Activated T-cell treated with anti-CD3 and anti-CD28 coated beads, Interleukin-2, amount 50 U/mL, for 4 hours (primary cell): Measurements from ENCODE around the gene GALNT1. TPM values are rescaled to one million over a fixed set of nuclear protein-coding genes. Genes with fewer than 3 reads are reported as not detected.

Experiments
- ATAC-seq, 2 donors: fragments of 200-7000 bp; cut with Tn5 transposase; one replicate each; pipeline ENCODE4 v1.10.0; 2021
- DNase-seq: peaks from one replicate; pipeline ENCODE4 v3.0.0-alpha.2; 2020
- H3K27me3 Mint-ChIP-seq: one replicate; pipeline ENCODE4 v1.8.0; 2021; ENCODE audit warnings: low read depth, mixed read lengths
- H3K36me3 Mint-ChIP-seq: one replicate; pipeline ENCODE4 v1.8.0; 2022; ENCODE audit warnings: mixed read lengths; ENCODE audit not compliant: insufficient read depth
- H3K4me1 Mint-ChIP-seq: one replicate; pipeline ENCODE4 v1.8.0; 2021; ENCODE audit warnings: low read depth, mixed read lengths
- H3K4me3 Mint-ChIP-seq: one replicate; pipeline ENCODE4 v1.8.0; 2021; ENCODE audit warnings: mild to moderate bottlenecking, moderate library complexity, mixed read lengths
- H3K9me3 Mint-ChIP-seq: one replicate; pipeline ENCODE4 v1.8.0; 2021; ENCODE audit warnings: mixed read lengths
- total RNA-seq, 3 donors: library from RNA; stranded (reverse); gene quantifications; one replicate each; pipeline ENCODE4 v1.2.1, GENCODE V29; 2021

Gene GALNT1
- total RNA-seq, 3 donors from 2014 or later, result 39.5 to 47.0 (median 43.9) TPM

DNA sequence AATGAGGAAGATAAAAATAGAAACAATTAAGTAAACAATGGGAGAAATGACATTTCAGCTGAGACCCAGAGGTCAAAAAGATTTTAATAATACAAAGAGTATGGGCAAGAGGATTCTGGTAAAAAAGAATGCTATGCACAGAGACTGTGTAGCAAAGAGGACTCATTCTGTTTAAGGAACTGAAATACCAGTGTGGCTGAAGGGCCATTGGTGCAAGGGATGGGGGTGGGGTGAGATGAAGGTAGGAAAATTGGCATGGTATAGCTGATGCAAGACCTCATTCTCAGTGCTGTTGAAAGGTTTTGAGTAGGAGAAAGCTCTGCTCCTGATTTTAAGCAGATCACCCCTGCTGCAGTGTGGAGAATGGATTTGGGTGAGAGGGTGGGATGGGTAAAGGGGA is 10.8 kb downstream of the GALNT1 start:
- H3K36me3 Mint-ChIP-seq, result peaks cover 1% of the 10 kb centered on the region
- no peaks in the 10 kb centered on the region for H3K27me3 Mint-ChIP-seq
- ATAC-seq (no peak), DNase-seq (no peak)
- H3K9me3 Mint-ChIP-seq, result peaks cover 11% of the 10 kb centered on the region
- H3K4me3 Mint-ChIP-seq, result no peak overlapping the region
- H3K4me1 Mint-ChIP-seq, result peaks cover 29% of the 10 kb centered on the region

DNA sequence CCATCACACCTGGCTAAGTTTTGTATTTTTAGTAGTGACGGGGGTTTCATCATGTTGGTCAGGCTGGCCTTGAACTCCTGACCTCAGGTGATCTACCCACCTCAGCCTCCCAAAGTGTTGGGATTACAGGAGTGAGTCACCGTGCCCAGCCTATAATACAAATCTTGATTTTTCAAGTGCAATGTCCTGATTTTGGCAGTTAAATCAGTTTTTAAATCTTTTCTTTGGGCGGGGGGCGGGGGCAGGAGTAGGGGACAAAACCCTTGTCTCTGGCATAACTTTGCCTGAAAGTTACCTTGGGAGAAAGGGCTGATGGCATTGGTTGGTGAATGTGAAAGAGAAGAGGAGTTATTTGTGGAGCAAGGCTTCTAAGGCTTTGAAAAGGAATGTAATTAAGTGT is 12.3 kb downstream of the GALNT1 start:
- no peaks in the 10 kb centered on the region for H3K27me3 Mint-ChIP-seq
- peaks cover 20% of the 10 kb centered on the region for H3K4me1 Mint-ChIP-seq

DNA sequence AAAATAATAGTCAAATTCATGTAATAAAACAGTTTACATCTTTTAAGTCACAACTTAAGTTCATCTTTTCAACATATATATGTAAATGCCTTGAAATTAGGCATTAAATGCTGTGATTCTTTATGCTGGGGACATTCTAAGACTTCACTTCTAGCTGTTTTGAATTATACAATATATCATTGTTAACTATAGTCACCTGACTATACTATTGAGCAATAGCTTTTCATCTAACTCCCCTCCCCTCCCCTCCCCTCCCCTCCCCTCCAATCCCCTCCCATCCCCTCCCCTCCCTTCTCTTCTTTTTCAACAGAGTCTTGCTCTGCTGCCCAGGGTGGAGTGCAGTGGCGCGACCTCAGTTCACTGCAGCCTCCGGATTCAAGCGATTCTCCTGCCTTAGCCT is 16.2 kb downstream of the GALNT1 start:
- ATAC-seq (no peak), DNase-seq (no peak)
- Mint-ChIP-seq H3K4me1 (peaks cover 12% of the 10 kb centered on the region), H3K36me3 (peaks cover 29% of the 10 kb centered on the region), H3K27me3 (no peaks in the 10 kb centered on the region), H3K9me3 (peaks cover 33% of the 10 kb centered on the region), H3K4me3 (no peak overlapping the region)

More for the DNA sequence above, 12.3 kb downstream of the GALNT1 start:
- no peak for ATAC-seq
- H3K4me3 Mint-ChIP-seq, result no peak overlapping the region
- peaks cover 7% of the 10 kb centered on the region for H3K9me3 Mint-ChIP-seq
- no peak for DNase-seq
- H3K36me3 Mint-ChIP-seq, result peaks cover 3% of the 10 kb centered on the region

DNA sequence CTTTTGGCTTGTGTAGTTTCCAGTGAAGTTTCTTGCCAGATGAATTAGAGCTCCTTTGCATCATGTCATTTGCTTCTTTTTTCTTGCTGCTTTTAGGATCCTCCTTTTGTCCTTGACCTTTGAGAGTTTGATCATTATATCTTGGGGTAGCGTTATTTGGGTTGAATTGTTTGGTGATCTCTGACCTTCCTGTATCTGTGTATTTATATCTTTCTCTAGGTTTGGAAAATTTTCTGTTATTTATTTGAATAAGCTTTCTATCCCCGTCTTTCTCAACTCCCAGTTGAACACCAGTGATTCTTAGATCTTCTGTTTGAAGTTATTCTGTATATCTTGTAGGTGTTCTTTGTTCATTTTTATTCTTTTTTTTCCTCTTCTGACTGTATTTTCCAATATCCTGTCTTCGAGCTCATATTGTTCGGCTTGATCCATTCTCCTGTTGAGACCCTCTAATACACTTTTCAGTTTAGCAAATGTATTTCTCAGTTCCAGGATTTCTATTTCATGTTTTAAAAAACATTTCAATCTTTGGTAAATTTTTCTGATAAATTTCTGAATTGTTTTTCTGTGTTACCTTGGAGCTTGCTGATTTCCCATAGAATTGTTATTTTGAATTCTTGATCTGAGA is 20.8 kb downstream of the GALNT1 start:
- Mint-ChIP-seq H3K4me3 (no peak overlapping the region), H3K27me3 (no peaks in the 10 kb centered on the region), H3K9me3 (peaks cover 42% of the 10 kb centered on the region), H3K36me3 (peaks cover 35% of the 10 kb centered on the region), H3K4me1 (peaks cover 18% of the 10 kb centered on the region)
- DNase-seq (no peak), ATAC-seq (no peak)

DNA sequence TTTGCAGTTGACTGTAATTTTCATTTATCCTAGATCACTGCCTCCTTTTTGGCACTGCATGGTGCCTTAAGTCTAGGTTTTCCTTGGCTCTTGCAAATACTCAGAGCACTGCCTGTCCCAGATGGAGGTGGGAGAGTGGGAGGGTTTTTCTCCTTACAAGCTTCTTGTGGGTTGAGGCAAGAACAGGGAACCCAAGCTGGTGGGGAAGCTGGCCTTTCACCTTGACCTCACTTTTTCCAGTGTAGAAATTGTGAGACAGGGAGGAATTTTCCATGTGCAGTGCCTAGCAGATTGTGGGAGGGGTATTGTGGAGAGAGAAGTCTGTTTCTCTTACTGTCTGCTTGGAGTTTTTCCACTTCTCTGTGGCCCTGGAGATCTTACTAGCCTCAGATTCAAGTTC is 21.5 kb downstream of the GALNT1 start:
- Mint-ChIP-seq H3K4me1 (peaks cover 21% of the 10 kb centered on the region), H3K27me3 (no peaks in the 10 kb centered on the region), H3K36me3 (peaks cover 35% of the 10 kb centered on the region), H3K9me3 (peaks cover 42% of the 10 kb centered on the region), H3K4me3 (no peak overlapping the region)
- ATAC-seq, result no peak
- no peak for DNase-seq

DNA sequence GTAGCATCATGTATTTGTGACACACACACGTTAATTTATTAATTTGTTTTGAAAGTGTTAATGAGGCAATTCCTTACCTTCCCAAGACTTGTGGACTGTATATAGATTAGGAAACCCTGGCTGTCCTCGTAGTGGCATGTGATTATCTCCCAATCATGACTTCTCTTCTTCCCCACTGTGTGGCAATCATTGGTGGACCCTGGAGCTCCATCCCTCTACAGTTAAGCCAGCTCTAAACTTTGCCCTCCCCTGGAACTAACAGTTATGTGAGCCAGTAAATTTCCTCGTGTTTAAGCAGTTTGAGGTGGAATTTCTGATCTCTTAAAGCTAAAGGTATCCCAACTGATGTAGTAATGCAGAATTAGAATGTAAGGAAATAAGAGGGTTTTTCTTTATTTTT is 22.0 kb downstream of the GALNT1 start:
- peaks cover 32% of the 10 kb centered on the region for H3K36me3 Mint-ChIP-seq

DNA sequence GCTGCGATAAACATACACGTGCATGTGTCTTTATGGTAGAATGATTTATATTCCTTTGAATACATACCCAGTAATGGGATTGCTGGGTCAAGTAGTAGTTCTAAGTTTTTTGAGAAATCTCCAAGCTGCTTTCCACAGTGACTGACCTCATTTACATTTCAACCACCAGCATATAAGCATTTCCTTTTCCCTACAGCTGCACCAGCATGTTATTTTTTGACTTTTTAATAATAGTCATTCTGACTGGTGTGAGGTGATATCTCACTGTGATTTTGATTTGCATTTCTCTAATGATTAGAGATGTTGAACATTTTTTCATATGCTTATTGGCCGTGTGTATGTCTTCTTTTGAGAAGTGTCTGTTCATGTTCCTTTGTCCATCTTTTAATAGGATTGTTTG is 22.8 kb downstream of the GALNT1 start:
- no peaks in the 10 kb centered on the region for H3K27me3 Mint-ChIP-seq
- peaks cover 32% of the 10 kb centered on the region for H3K36me3 Mint-ChIP-seq
- DNase-seq (no peak), ATAC-seq (no peak)
- H3K9me3 Mint-ChIP-seq, result peaks cover 35% of the 10 kb centered on the region
- peaks cover 22% of the 10 kb centered on the region for H3K4me1 Mint-ChIP-seq
- no peak overlapping the region for H3K4me3 Mint-ChIP-seq

More for the DNA sequence above, 22.0 kb downstream of the GALNT1 start:
- Mint-ChIP-seq H3K9me3 (peaks cover 38% of the 10 kb centered on the region), H3K27me3 (no peaks in the 10 kb centered on the region), H3K4me1 (peaks cover 22% of the 10 kb centered on the region), H3K4me3 (no peak overlapping the region)
- DNase-seq (no peak), ATAC-seq (no peak)

DNA sequence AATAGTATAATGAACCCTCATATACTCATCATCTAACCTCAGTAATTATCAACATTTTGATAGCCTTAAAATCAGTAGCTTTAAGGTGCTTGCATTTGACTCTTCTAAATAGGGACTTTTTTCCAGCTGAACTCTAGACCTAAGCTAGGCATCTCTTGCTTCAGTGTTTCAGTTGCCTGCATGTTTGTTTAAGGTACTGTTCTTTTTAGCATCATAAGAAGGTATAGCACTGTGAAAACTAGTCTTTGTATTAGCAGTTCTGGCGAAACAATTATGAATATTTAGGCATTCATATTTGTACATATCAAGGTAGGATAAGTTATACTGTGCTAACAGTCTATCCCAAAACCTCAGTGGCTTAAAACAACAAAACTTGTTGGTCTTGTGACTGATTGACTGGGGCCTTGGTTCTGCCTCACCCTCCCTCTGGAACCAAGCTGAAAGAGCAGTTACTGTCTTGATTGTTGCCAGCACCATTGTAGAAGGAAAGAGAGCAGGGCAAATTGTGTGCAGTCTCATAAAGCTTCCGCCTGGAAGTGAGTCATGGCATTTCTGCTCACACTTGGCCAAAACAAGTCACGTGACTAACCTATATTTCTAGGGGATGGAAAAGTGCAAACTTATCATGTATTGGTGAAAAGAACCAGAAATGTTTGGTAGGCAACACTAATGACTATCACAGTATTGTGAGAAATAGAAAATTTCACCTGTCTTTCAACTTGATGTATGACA is 24.3 kb downstream of the GALNT1 start:
- Mint-ChIP-seq H3K4me1 (peaks cover 22% of the 10 kb centered on the region), H3K27me3 (no peaks in the 10 kb centered on the region)
- peak; percentile 50 to 51 for ATAC-seq

DNA sequence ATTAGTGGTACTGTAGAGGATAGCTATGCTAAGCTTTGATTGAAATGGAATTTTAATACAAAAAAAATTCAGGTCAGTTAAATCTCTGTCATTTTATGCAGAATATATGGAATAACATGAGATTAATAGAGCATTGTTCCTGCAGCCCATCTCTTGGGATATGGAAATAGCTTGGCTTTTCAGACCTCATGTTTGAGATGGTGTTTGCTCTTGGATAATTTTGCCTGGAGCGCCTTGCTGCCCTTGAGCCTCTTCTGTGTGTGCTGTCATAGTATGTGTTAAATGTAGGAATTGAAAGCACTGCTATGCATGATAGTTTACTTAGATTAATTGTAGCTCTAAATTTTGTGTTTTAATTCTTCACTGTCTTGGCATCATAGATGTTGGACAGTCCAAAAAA is 27.7 kb downstream of the GALNT1 start:
- H3K36me3 Mint-ChIP-seq, result peaks cover 3% of the 10 kb centered on the region
- H3K4me1 Mint-ChIP-seq, result peaks cover 26% of the 10 kb centered on the region
- H3K4me3 Mint-ChIP-seq, result no peak overlapping the region

More for the DNA sequence above, 24.3 kb downstream of the GALNT1 start:
- Mint-ChIP-seq H3K9me3 (peaks cover 28% of the 10 kb centered on the region), H3K4me3 (no peak overlapping the region), H3K36me3 (peaks cover 22% of the 10 kb centered on the region)
- DNase-seq, result no peak

DNA sequence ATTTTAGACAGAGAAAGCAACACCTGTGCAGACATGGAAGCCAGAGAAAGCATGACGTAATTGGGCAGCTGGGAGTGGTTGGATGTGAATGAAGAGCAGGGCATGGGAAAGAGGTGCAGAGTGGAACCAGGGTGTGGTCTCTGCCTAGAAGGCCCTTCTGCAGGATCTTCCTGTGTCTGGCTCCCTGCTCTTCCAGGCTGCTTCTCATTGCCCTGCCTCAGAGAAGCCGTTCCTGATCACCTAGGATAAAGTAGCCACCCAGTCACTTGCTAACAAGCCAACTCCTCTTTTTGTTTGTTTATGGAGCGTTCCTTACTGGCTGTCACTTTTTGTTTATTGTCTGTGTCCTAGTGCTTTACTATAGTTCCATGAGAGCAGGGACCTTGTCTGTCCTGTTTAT is 28.5 kb downstream of the GALNT1 start:
- DNase-seq (no peak), ATAC-seq (no peak)
- Mint-ChIP-seq H3K4me3 (no peak overlapping the region), H3K36me3 (peaks cover 3% of the 10 kb centered on the region), H3K9me3 (no peaks in the 10 kb centered on the region), H3K4me1 (peaks cover 21% of the 10 kb centered on the region), H3K27me3 (no peaks in the 10 kb centered on the region)

More for the DNA sequence above, 27.7 kb downstream of the GALNT1 start:
- H3K9me3 Mint-ChIP-seq, result no peaks in the 10 kb centered on the region
- ATAC-seq, result no peak
- no peak for DNase-seq
- no peaks in the 10 kb centered on the region for H3K27me3 Mint-ChIP-seq

DNA sequence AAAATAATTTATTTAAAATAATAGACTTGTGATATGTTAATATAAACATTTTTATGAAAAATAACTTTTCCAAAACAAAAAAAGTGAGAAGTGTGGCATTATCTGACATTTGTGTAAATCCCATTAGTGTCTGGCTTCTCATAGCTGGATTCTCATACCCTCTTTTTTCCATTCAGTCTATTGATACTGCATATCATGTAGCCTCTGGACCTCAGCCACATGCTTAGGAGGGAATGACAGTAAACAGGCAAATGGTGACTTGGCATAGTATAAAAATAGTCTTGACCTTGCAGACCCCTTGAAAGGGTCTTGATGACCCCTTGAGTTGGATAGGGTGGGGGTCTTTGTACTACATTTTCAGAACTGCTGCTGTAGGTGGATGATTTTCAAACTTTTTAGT is 29.2 kb downstream of the GALNT1 start:
- ATAC-seq (no peak), DNase-seq (no peak)
- Mint-ChIP-seq H3K9me3 (no peaks in the 10 kb centered on the region), H3K36me3 (no peaks in the 10 kb centered on the region), H3K4me3 (no peak overlapping the region), H3K27me3 (no peaks in the 10 kb centered on the region), H3K4me1 (peaks cover 22% of the 10 kb centered on the region)

DNA sequence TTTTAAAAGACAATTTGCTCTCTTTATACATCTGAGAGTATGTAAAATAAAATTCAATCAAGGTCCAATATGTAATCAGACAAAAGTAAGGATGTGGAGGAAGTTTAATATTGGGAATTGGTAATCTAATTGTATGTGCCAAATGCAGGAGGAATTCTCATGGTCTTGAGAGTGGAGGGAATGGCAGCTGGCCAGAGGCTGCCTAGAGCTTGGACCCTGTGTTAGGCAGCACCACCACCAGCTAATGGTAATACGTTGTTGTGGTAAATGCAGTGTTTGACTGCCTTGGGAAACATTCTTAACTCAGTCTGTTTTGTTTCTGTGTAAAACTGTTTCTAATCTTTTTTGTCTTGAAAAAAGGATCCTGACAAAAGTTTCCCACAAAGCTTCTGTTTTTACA is 30.0 kb downstream of the GALNT1 start:
- Mint-ChIP-seq H3K9me3 (no peaks in the 10 kb centered on the region), H3K36me3 (no peaks in the 10 kb centered on the region), H3K27me3 (no peaks in the 10 kb centered on the region), H3K4me3 (no peak overlapping the region), H3K4me1 (peaks cover 17% of the 10 kb centered on the region)
- no peak for DNase-seq
- ATAC-seq, result no peak

DNA sequence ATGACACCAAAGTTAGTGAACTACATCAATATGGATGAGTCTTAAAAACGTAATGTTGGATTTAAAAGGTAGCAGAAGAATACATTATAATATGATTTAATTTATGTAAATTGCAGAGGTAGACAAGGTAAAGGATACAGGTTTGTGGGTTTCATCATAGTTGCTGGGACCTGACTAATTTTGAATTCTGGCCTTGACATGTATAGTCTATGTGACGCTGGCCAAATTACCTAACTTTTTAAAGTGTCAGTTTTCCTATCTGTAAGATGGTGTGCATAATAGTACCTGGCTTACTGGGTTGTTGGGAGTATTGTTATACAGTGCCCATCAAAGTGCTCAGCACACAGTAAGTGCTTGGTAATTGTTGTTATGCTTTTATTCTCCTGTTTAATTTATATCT is 34.5 kb downstream of the GALNT1 start:
- Mint-ChIP-seq H3K4me3 (no peak overlapping the region), H3K9me3 (no peaks in the 10 kb centered on the region), H3K27me3 (no peaks in the 10 kb centered on the region), H3K4me1 (peaks cover 19% of the 10 kb centered on the region), H3K36me3 (peaks cover 1% of the 10 kb centered on the region)
- DNase-seq (no peak), ATAC-seq (no peak)

DNA sequence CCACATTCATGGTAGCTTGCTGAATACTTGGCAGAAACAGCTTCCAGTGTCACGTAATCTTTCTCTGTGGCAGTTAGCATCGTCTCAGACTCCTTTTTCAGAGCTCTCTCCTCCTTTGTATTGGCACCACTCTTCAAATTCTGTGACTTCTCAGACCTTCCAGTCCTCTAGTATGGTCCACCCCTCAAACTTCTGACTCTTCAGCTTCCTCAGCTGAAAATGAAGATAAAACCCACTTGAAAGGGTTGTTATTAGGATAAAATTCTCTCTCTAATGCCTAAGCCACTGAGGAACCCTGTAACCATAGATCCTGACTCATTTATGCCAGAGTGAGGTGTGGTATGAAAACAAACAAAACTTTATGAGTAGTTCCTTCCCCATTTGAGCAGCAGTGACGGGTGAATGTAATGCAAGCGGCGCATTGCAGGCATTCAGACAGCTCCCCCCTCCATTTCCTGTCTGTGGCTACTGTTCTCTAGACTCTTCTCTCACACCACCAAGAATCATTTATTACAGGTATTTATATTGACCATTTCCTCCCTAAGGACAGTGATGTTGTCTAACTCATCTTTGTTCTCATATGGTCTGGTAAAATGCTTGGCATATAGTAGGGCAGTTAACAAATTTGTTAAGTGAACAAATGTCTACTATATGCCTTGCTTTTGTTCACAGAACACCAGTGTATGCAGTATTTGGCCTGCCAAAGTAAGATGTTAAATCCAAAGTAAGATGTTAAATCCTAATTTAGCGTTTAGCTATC is 35.3 kb downstream of the GALNT1 start:
- no peaks in the 10 kb centered on the region for H3K9me3 Mint-ChIP-seq
- no peak overlapping the region for H3K4me3 Mint-ChIP-seq
- H3K27me3 Mint-ChIP-seq, result no peaks in the 10 kb centered on the region
- ATAC-seq (peak; percentile 97 to 98), DNase-seq (peak; percentile 54)
- H3K4me1 Mint-ChIP-seq, result peaks cover 19% of the 10 kb centered on the region
- peaks cover 1% of the 10 kb centered on the region for H3K36me3 Mint-ChIP-seq
